Keratinocyte (primary cell): Measurements from ENCODE around the gene DR1. TPM values are rescaled to one million over a fixed set of nuclear protein-coding genes. Genes with fewer than 3 reads are reported as not detected.
"Not testable (repeated sequence)": the region's sequence is repeated elsewhere in the genome, so short reads cannot be mapped to it uniquely, and the experiment has no call there.

ENCODE experiments used
- DNase-seq: peaks from one replicate; pipeline ENCODE4 v3.0.0-alpha.2; 2011; ENCODE audit warnings: low read depth, missing footprints, low spot score
- FAIRE-seq: peaks from 2 replicates; lab custom pipeline; 2011; peaks lifted over from hg19 to GRCh38; lab: Jason Lieb, UNC
- H2AFZ ChIP-seq: 2 replicates; pipeline ENCODE4 v1.6.0; 2012; ENCODE audit warnings: low read length, control low read depth, inconsistent platforms; ENCODE audit not compliant: control insufficient read depth
- H3K27ac ChIP-seq: 2 replicates; pipeline ENCODE4 v1.5.1; 2011; ENCODE audit warnings: low read length; ENCODE audit not compliant: control insufficient read depth, insufficient read depth
- H3K27me3 ChIP-seq: 3 replicates; pipeline ENCODE4 v1.6.0; 2011; ENCODE audit warnings: low read length; ENCODE audit not compliant: control insufficient read depth, insufficient read depth; ENCODE audit errors: extremely low read depth
- H3K36me3 ChIP-seq, 2 experiments: 2 replicates in 1 of 2; 3 replicates in 1 of 2; pipeline ENCODE4 v1.5.1; 2011; ENCODE audit warnings: low read length in 2 of 2, mild to moderate bottlenecking in 1 of 2; ENCODE audit not compliant: control insufficient read depth in 2 of 2, insufficient read depth in 2 of 2; ENCODE audit errors: extremely low read depth in 1 of 2
- H3K4me1 ChIP-seq: 3 replicates; pipeline ENCODE4 v1.5.1; 2011; ENCODE audit warnings: low read length; ENCODE audit not compliant: control insufficient read depth, insufficient read depth; ENCODE audit errors: extremely low read depth
- H3K4me2 ChIP-seq: 3 replicates; pipeline ENCODE4 v1.6.0; 2011; ENCODE audit warnings: low read depth, low read length; ENCODE audit not compliant: control insufficient read depth, insufficient read depth; ENCODE audit errors: extremely low read depth
- H3K4me3 ChIP-seq, 3 experiments: fragments of 200-600 bp in 1 of 3; sonication (generic) in 1 of 3; 2 replicates in 2 of 3; 3 replicates in 1 of 3; pipeline ENCODE4 v1.5.1; 2011 to 2016; ENCODE audit warnings: low read length in 3 of 3, mild to moderate bottlenecking in 3 of 3, control low read depth in 2 of 3, inconsistent platforms in 1 of 3, low read depth in 1 of 3, mixed read lengths in 1 of 3, mixed run types in 1 of 3, moderate library complexity in 1 of 3; ENCODE audit not compliant: control insufficient read depth in 2 of 3, insufficient read depth in 2 of 3; ENCODE audit errors: extremely low read depth in 1 of 3
- H3K79me2 ChIP-seq: 2 replicates; pipeline ENCODE4 v1.6.0; 2012; ENCODE audit warnings: low read length; ENCODE audit not compliant: control insufficient read depth, insufficient read depth
- H3K9ac ChIP-seq: 3 replicates; pipeline ENCODE4 v1.6.0; 2011; ENCODE audit warnings: low read length; ENCODE audit not compliant: control insufficient read depth, insufficient read depth; ENCODE audit errors: extremely low read depth
- H3K9me1 ChIP-seq: 3 replicates; pipeline ENCODE4 v1.6.0; 2011; ENCODE audit warnings: low read length; ENCODE audit not compliant: control insufficient read depth, insufficient read depth; ENCODE audit errors: extremely low read depth
- H3K9me3 ChIP-seq: 2 replicates; pipeline ENCODE4 v1.5.1; 2012; ENCODE audit warnings: low read depth, low read length; ENCODE audit not compliant: control insufficient read depth
- H4K20me1 ChIP-seq: 3 replicates; pipeline ENCODE4 v1.6.0; 2011; ENCODE audit warnings: low read length; ENCODE audit not compliant: control insufficient read depth, insufficient read depth; ENCODE audit errors: extremely low read depth
- CTCF ChIP-seq, 3 experiments: IDR thresholded peaks in 1 of 3; conservative IDR thresholded peaks in 1 of 3; optimal IDR thresholded peaks in 1 of 3; 2 replicates in 2 of 3; 3 replicates in 1 of 3; pipeline versions ENCODE3 to v1.5.1; 2011; ENCODE audit warnings: low read length in 3 of 3, mild to moderate bottlenecking in 3 of 3, moderate library complexity in 2 of 3, control low read depth in 1 of 3, inconsistent platforms in 1 of 3; ENCODE audit not compliant: insufficient read depth in 2 of 3; ENCODE audit errors: extremely low read depth in 1 of 3
- EZH2 ChIP-seq: IDR thresholded peaks from one replicate; pipeline ENCODE4 v1.6.1; 2012; ENCODE audit warnings: inconsistent platforms, mild to moderate bottlenecking, low read length, moderate library complexity
- dilution Hi-C: fragments of 300-500 bp; cut with MboI; formaldehyde crosslinking; loops from one replicate; pipeline ENCODE4 v1.7.0; 2020; ENCODE audit warnings: low sequenced_read_pairs; ENCODE audit not compliant: extremely low pct_ligation_motif_present
- polyA plus RNA-seq, 5 experiments: library from polyadenylated mRNA; depleted of rRNA in 3 of 5; stranded (reverse) in 3 of 5; stranded (forward) in 1 of 5; unstranded in 1 of 5; fragments of >200 nt; gene quantifications; 1 replicate in 1 of 5; 2 replicates in 3 of 5; 3 replicates in 1 of 5; pipeline versions ENCODE4 v1.2.1 to v1.2.3, GENCODE V29; 2011 to 2012; ENCODE audit warnings: missing spikeins in 2 of 5, low read depth in 1 of 5, low replicate concordance in 1 of 5

DR1 gene
- polyA plus RNA-seq, 1 donor (not counting 4 experiments of a cell fraction or from before 2014, with no cell fraction given), result 47.9 TPM

- H3K27ac ChIP-seq, result peak overlapping the region; percentile 99
- dilution Hi-C loops, result no loop called here
- peaks cover 95% of the 10 kb centered on the region for H3K79me2 ChIP-seq
- H3K4me2 ChIP-seq, result peak overlapping the region; percentile 90
- H3K9ac ChIP-seq, result peak overlapping the region; percentile 4
- FAIRE-seq (no peak), DNase-seq (no peak)
- H3K27me3 ChIP-seq, result no peaks in the 10 kb centered on the region
- peaks cover 4 to 9% of the 10 kb centered on the region in 2 experiments for H3K36me3 ChIP-seq
- no peaks in the 10 kb centered on the region for H3K9me1 ChIP-seq
- H3K4me3 ChIP-seq, result peak overlapping the region; percentile 85 to 99 (median 85)
- TF ChIP-seq EZH2 (no peak), CTCF (optimal IDR thresholded peaks at IDR 0.05 in 1 of 3, IDR thresholded peaks at IDR 0.05 in 1 of 3, conservative IDR thresholded peaks at IDR 0.05 in 1 of 3; ENCODE audit: extremely low read depth in 1 of 3, insufficient read depth in 2 of 3, low read length in 3 of 3) (no peak)
- no peak overlapping the region for H2AFZ ChIP-seq
- peaks cover 29% of the 10 kb centered on the region for H3K4me1 ChIP-seq
- peaks cover 4% of the 10 kb centered on the region for H4K20me1 ChIP-seq
- H3K9me3 ChIP-seq, result no peaks in the 10 kb centered on the region
These were observed 4.6 kb downstream of the DR1 start for GRCh38 chr1:93350322-93350721.

- peak overlapping the region in 2 of 3 experiments; percentile 85 to 99 for H3K4me3 ChIP-seq
- FAIRE-seq (no peak), DNase-seq (no peak)
- H3K4me2 ChIP-seq, result peak overlapping the region; percentile 90
- no peaks in the 10 kb centered on the region for H3K27me3 ChIP-seq
- peaks cover 97% of the 10 kb centered on the region for H3K79me2 ChIP-seq
- H3K9me1 ChIP-seq, result no peaks in the 10 kb centered on the region
- H3K36me3 ChIP-seq, result peaks cover 5 to 9% of the 10 kb centered on the region in 2 experiments
- H3K4me1 ChIP-seq, result peaks cover 29% of the 10 kb centered on the region
- dilution Hi-C loops, result no loop called here
- H3K9me3 ChIP-seq, result no peaks in the 10 kb centered on the region
- H3K9ac ChIP-seq, result peak overlapping the region; percentile 3
- peaks cover 4% of the 10 kb centered on the region for H4K20me1 ChIP-seq
- peak overlapping the region; percentile 99 for H3K27ac ChIP-seq
- no peak overlapping the region for H2AFZ ChIP-seq
- TF ChIP-seq EZH2 (no peak), CTCF (optimal IDR thresholded peaks at IDR 0.05 in 1 of 3, IDR thresholded peaks at IDR 0.05 in 1 of 3, conservative IDR thresholded peaks at IDR 0.05 in 1 of 3; ENCODE audit: extremely low read depth in 1 of 3, insufficient read depth in 2 of 3, low read length in 3 of 3) (no peak)
These were observed 5.2 kb downstream of the DR1 start for GRCh38 chr1:93350875-93351274.

GRCh38 chr1:93351346-93351745, 5.6 kb downstream of the DR1 start:
- FAIRE-seq, DNase-seq, H3K4me3 ChIP-seq, dilution Hi-C loops, H3K9me1 ChIP-seq, H3K27me3 ChIP-seq, H3K9me3 ChIP-seq, H3K9ac ChIP-seq, H4K20me1 ChIP-seq, H2AFZ ChIP-seq, H3K36me3 ChIP-seq: not testable (repeated sequence)
- Histone ChIP-seq H3K27ac (peak overlapping the region; percentile 23), H3K4me1 (peaks cover 29% of the 10 kb centered on the region), H3K79me2 (peaks cover 97% of the 10 kb centered on the region), H3K4me2 (peak overlapping the region; percentile 90)
